Measurements from ENCODE around the gene ASTN1. TPM values are rescaled to one million over a fixed set of nuclear protein-coding genes. Genes with fewer than 3 reads are reported as not detected.

The ASTN1 gene
- total and polyA plus RNA-seq, 4 experiments from 2014 or later = not detected

- Mint-ChIP-seq H3K27me3 (peaks cover 11 to 15% of the 10 kb centered on the region in 2 donors), H3K27ac (peak overlapping the region in 1 of 7 donors; percentile 70), H3K36me3 (peaks cover 0 to 5% of the 10 kb centered on the region in 2 donors), H3K9me3 (peaks cover 0 to 9% (median 3%) of the 10 kb centered on the region in 8 donors), H3K4me3 (peak overlapping the region in 1 of 8 donors; percentile 43), H3K4me1 (peaks cover 0 to 6% (median 3%) of the 10 kb centered on the region in 4 donors)
- no peaks in the 10 kb centered on the region for H3K9me3 ChIP-seq (ENCODE audit: control insufficient read depth in 1 of 2, low read length in 2 of 2)
- H3K4me1 ChIP-seq (ENCODE audit: insufficient read depth, low read length) = no peaks in the 10 kb centered on the region
- no peak for DNase-seq
- CTCF ChIA-PET (ENCODE audit: partially characterized antibody) = no interaction called here
- H3K27ac ChIP-seq (ENCODE audit: low read depth, low read length) = no peak overlapping the region
- POLR2A ChIA-PET (ENCODE audit: partially characterized antibody) = no interaction called here
- H3K27me3 ChIP-seq (ENCODE audit: insufficient read depth, low read length) = peaks cover 4% of the 10 kb centered on the region
- H3K4me3 ChIP-seq (ENCODE audit: low read length in 2 of 2) = no peak overlapping the region
- intact Hi-C loops (cut with micrococcal nuclease) = no loop called here
- no peaks in the 10 kb centered on the region for H3K36me3 ChIP-seq (ENCODE audit: insufficient read depth, low read length)
Observed at GRCh38 chr1:177163844-177164379, 600 bp downstream of the ASTN1 start.

GRCh38 chr1:177162243-177162642 is 2.3 kb downstream of the ASTN1 start:
- Mint-ChIP-seq H3K4me3 (no peak overlapping the region), H3K9me3 (peaks cover 0 to 9% (median 3%) of the 10 kb centered on the region in 8 donors), H3K27ac (no peak overlapping the region), H3K4me1 (peaks cover 0 to 6% (median 3%) of the 10 kb centered on the region in 4 donors), H3K27me3 (peaks cover 11 to 15% of the 10 kb centered on the region in 2 donors), H3K36me3 (peaks cover 0 to 5% of the 10 kb centered on the region in 2 donors)
- DNase-seq = no peak
- CTCF ChIA-PET (ENCODE audit: partially characterized antibody) = no interaction called here
- Histone ChIP-seq H3K27ac (ENCODE audit: low read depth, low read length) (no peak overlapping the region), H3K4me1 (ENCODE audit: insufficient read depth, low read length) (no peaks in the 10 kb centered on the region), H3K27me3 (ENCODE audit: insufficient read depth, low read length) (peaks cover 4% of the 10 kb centered on the region), H3K36me3 (ENCODE audit: insufficient read depth, low read length) (no peaks in the 10 kb centered on the region), H3K9me3 (ENCODE audit: control insufficient read depth in 1 of 2, low read length in 2 of 2) (no peaks in the 10 kb centered on the region), H3K4me3 (ENCODE audit: low read length in 2 of 2) (no peak overlapping the region)
- intact Hi-C loops (cut with micrococcal nuclease) = no loop called here
- POLR2A ChIA-PET (ENCODE audit: partially characterized antibody) = no interaction called here

- ChIA-PET POLR2A (ENCODE audit: partially characterized antibody) (no interaction called here), CTCF (ENCODE audit: partially characterized antibody) (no interaction called here)
- Histone ChIP-seq H3K4me3 (ENCODE audit: low read length in 2 of 2) (no peak overlapping the region), H3K27ac (ENCODE audit: low read depth, low read length) (no peak overlapping the region), H3K4me1 (ENCODE audit: insufficient read depth, low read length) (no peaks in the 10 kb centered on the region), H3K36me3 (ENCODE audit: insufficient read depth, low read length) (no peaks in the 10 kb centered on the region), H3K9me3 (ENCODE audit: control insufficient read depth in 1 of 2, low read length in 2 of 2) (no peaks in the 10 kb centered on the region), H3K27me3 (ENCODE audit: insufficient read depth, low read length) (no peaks in the 10 kb centered on the region)
- Mint-ChIP-seq H3K4me1 (no peaks in the 10 kb centered on the region), H3K27ac (no peak overlapping the region), H3K9me3 (peaks cover 0 to 4% (median under 1%) of the 10 kb centered on the region in 8 donors), H3K36me3 (no peaks in the 10 kb centered on the region), H3K27me3 (peaks cover 0 to 2% of the 10 kb centered on the region in 2 donors), H3K4me3 (no peak overlapping the region)
- intact Hi-C loops (cut with micrococcal nuclease) = no loop called here
- no peak for DNase-seq
Observed at GRCh38 chr1:177146499-177146898, 18.0 kb downstream of the ASTN1 start.

- Histone ChIP-seq H3K4me1 (ENCODE audit: insufficient read depth, low read length) (no peaks in the 10 kb centered on the region), H3K4me3 (ENCODE audit: low read length in 2 of 2) (no peak overlapping the region), H3K27me3 (ENCODE audit: insufficient read depth, low read length) (no peaks in the 10 kb centered on the region), H3K9me3 (ENCODE audit: control insufficient read depth in 1 of 2, low read length in 2 of 2) (no peaks in the 10 kb centered on the region), H3K36me3 (ENCODE audit: insufficient read depth, low read length) (no peaks in the 10 kb centered on the region), H3K27ac (ENCODE audit: low read depth, low read length) (no peak overlapping the region)
- H3K36me3 Mint-ChIP-seq = no peaks in the 10 kb centered on the region
- H3K27ac Mint-ChIP-seq = no peak overlapping the region
- POLR2A ChIA-PET (ENCODE audit: partially characterized antibody) = no interaction called here
- H3K9me3 Mint-ChIP-seq = peaks cover 0 to 4% (median 0%) of the 10 kb centered on the region in 8 donors
- CTCF ChIA-PET (ENCODE audit: partially characterized antibody) = no interaction called here
- H3K27me3 Mint-ChIP-seq = peaks cover 0 to 2% of the 10 kb centered on the region in 2 donors
- no peak for DNase-seq
- no peak overlapping the region for H3K4me3 Mint-ChIP-seq
- intact Hi-C loops (cut with micrococcal nuclease) = no loop called here
- no peaks in the 10 kb centered on the region for H3K4me1 Mint-ChIP-seq
Observed at GRCh38 chr1:177145106-177146070, 19.1 kb downstream of the ASTN1 start.

GRCh38 chr1:177142791-177143271 is 21.7 kb downstream of the ASTN1 start:
- Histone ChIP-seq H3K27me3 (ENCODE audit: insufficient read depth, low read length) (no peaks in the 10 kb centered on the region), H3K36me3 (ENCODE audit: insufficient read depth, low read length) (no peaks in the 10 kb centered on the region), H3K9me3 (ENCODE audit: control insufficient read depth in 1 of 2, low read length in 2 of 2) (no peaks in the 10 kb centered on the region), H3K4me1 (ENCODE audit: insufficient read depth, low read length) (no peaks in the 10 kb centered on the region), H3K27ac (ENCODE audit: low read depth, low read length) (no peak overlapping the region), H3K4me3 (ENCODE audit: low read length in 2 of 2) (no peak overlapping the region)
- Mint-ChIP-seq H3K4me3 (no peak overlapping the region), H3K27ac (no peak overlapping the region), H3K36me3 (no peaks in the 10 kb centered on the region), H3K4me1 (no peaks in the 10 kb centered on the region), H3K9me3 (peaks cover 0 to 7% (median 0%) of the 10 kb centered on the region in 8 donors), H3K27me3 (peaks cover 0 to 2% of the 10 kb centered on the region in 2 donors)
- no peak for DNase-seq
- POLR2A ChIA-PET (ENCODE audit: partially characterized antibody) = no interaction called here
- intact Hi-C loops (cut with micrococcal nuclease) = no loop called here
- CTCF ChIA-PET (ENCODE audit: partially characterized antibody) = no interaction called here

GRCh38 chr1:177142010-177142409 is 22.5 kb downstream of the ASTN1 start:
- Mint-ChIP-seq H3K4me3 (no peak overlapping the region), H3K27ac (no peak overlapping the region), H3K4me1 (no peaks in the 10 kb centered on the region), H3K9me3 (peaks cover 0 to 7% (median 0%) of the 10 kb centered on the region in 8 donors), H3K27me3 (peaks cover 0 to 2% of the 10 kb centered on the region in 2 donors), H3K36me3 (no peaks in the 10 kb centered on the region)
- H3K36me3 ChIP-seq (ENCODE audit: insufficient read depth, low read length) = no peaks in the 10 kb centered on the region
- POLR2A ChIA-PET (ENCODE audit: partially characterized antibody) = no interaction called here
- no peak for DNase-seq
- no peak overlapping the region for H3K4me3 ChIP-seq (ENCODE audit: low read length in 2 of 2)
- no peaks in the 10 kb centered on the region for H3K9me3 ChIP-seq (ENCODE audit: control insufficient read depth in 1 of 2, low read length in 2 of 2)
- CTCF ChIA-PET (ENCODE audit: partially characterized antibody) = no interaction called here
- intact Hi-C loops (cut with micrococcal nuclease) = no loop called here
- H3K4me1 ChIP-seq (ENCODE audit: insufficient read depth, low read length) = no peaks in the 10 kb centered on the region
- H3K27ac ChIP-seq (ENCODE audit: low read depth, low read length) = no peak overlapping the region
- H3K27me3 ChIP-seq (ENCODE audit: insufficient read depth, low read length) = no peaks in the 10 kb centered on the region

- intact Hi-C loops (cut with micrococcal nuclease) = no loop called here
- ChIA-PET CTCF (ENCODE audit: partially characterized antibody) (no interaction called here), POLR2A (ENCODE audit: partially characterized antibody) (no interaction called here)
- H3K36me3 Mint-ChIP-seq = no peaks in the 10 kb centered on the region
- Histone ChIP-seq H3K27me3 (ENCODE audit: insufficient read depth, low read length) (no peaks in the 10 kb centered on the region), H3K36me3 (ENCODE audit: insufficient read depth, low read length) (no peaks in the 10 kb centered on the region), H3K9me3 (ENCODE audit: control insufficient read depth in 1 of 2, low read length in 2 of 2) (no peaks in the 10 kb centered on the region), H3K4me1 (ENCODE audit: insufficient read depth, low read length) (no peaks in the 10 kb centered on the region), H3K4me3 (ENCODE audit: low read length in 2 of 2) (no peak overlapping the region), H3K27ac (ENCODE audit: low read depth, low read length) (no peak overlapping the region)
- H3K27ac Mint-ChIP-seq = no peak overlapping the region
- no peak overlapping the region for H3K4me3 Mint-ChIP-seq
- no peaks in the 10 kb centered on the region for H3K4me1 Mint-ChIP-seq
- no peak for DNase-seq
- H3K27me3 Mint-ChIP-seq = peaks cover 0 to 2% of the 10 kb centered on the region in 2 donors
- H3K9me3 Mint-ChIP-seq = peaks cover 0 to 7% (median 0%) of the 10 kb centered on the region in 8 donors
Observed at GRCh38 chr1:177138347-177138746, 26.2 kb downstream of the ASTN1 start.

Data from CD4-positive, alpha-beta memory T cell (primary cell).